HG02852 (cell line): ENCODE measurements around the gene KCNC2.

Experiments used
- ATAC-seq: cut with Tn5 transposase; IDR thresholded peaks from one replicate; pipeline ENCODE4 v1.9.1; 2021; ENCODE audit warnings: mild to moderate bottlenecking, moderate library complexity; ENCODE audit not compliant: unreplicated experiment

Gene KCNC2

GRCh38 chr12:75065482-75065881 lies 144.2 kb downstream of the KCNC2 start:
- no peak for ATAC-seq

- ATAC-seq, result no peak
These were observed 146.9 kb downstream of the KCNC2 start for GRCh38 chr12:75062691-75063090.

- no peak for ATAC-seq
These were observed 151.4 kb downstream of the KCNC2 start for GRCh38 chr12:75058228-75058627.

GRCh38 chr12:75048767-75049166 lies 160.9 kb downstream of the KCNC2 start:
- no peak for ATAC-seq

GRCh38 chr12:75047885-75048525 lies 161.6 kb downstream of the KCNC2 start:
- ATAC-seq, result no peak

GRCh38 chr12:75042125-75042524 lies 167.5 kb downstream of the KCNC2 start:
- no peak for ATAC-seq

GRCh38 chr12:75041472-75041871 lies 168.2 kb downstream of the KCNC2 start:
- ATAC-seq, result no peak

GRCh38 chr12:75020068-75020557 lies 189.5 kb downstream of the KCNC2 start:
- ATAC-seq, result no peak

- ATAC-seq, result no peak
These were observed 198.5 kb downstream of the KCNC2 start for GRCh38 chr12:75011120-75011519.

GRCh38 chr12:75007133-75007532 lies 202.5 kb downstream of the KCNC2 start:
- no peak for ATAC-seq

- no peak for ATAC-seq
These were observed 209.5 kb downstream of the KCNC2 start for GRCh38 chr12:75000120-75000519.

GRCh38 chr12:74999474-74999873 lies 210.2 kb downstream of the KCNC2 start:
- no peak for ATAC-seq
